IPS-18a (cell line): ENCODE measurements around the gene NGF.
"Not testable (repeated sequence)": the region's sequence is repeated elsewhere in the genome, so short reads cannot be mapped to it uniquely, and the experiment has no call there.

Experiments
- H3K27ac ChIP-seq: one replicate; pipeline ENCODE4 v1.5.1; 2013; ENCODE audit warnings: low read length
- H3K27me3 ChIP-seq: one replicate; pipeline ENCODE4 v1.6.1; 2013; ENCODE audit warnings: mild to moderate bottlenecking, low read length; ENCODE audit not compliant: control insufficient read depth, insufficient read depth
- H3K36me3 ChIP-seq: one replicate; pipeline ENCODE4 v1.6.1; 2013; ENCODE audit warnings: low read depth, low read length; ENCODE audit not compliant: control insufficient read depth
- H3K4me1 ChIP-seq: one replicate; pipeline ENCODE4 v1.6.1; 2013; ENCODE audit warnings: low read depth, low read length; ENCODE audit not compliant: control insufficient read depth
- H3K4me3 ChIP-seq: one replicate; pipeline ENCODE4 v1.5.1; 2013; ENCODE audit warnings: low read length
- H3K9ac ChIP-seq: one replicate; pipeline ENCODE4 v1.6.1; 2013; ENCODE audit warnings: mild to moderate bottlenecking, low read length, moderate library complexity
- H3K9me3 ChIP-seq: one replicate; pipeline ENCODE4 v1.6.1; 2013; ENCODE audit warnings: low read depth, low read length; ENCODE audit not compliant: control insufficient read depth

Gene NGF

GRCh38 chr1:115337633-115338456, at the start of gene NGF:
TSS of gene NGF (minus strand) at chr1:115338249. CDS start at chr1:115286795, 51,454 bp downstream.
- no peak within 1 kb of the TSS for H3K27ac ChIP-seq
- H3K9me3 ChIP-seq: no peaks in the 10 kb centered on the region
- H3K4me3 ChIP-seq: peak within 1 kb of the TSS; percentile 82
- H3K36me3 ChIP-seq: no peaks in the 10 kb centered on the region
- H3K4me1 ChIP-seq: peaks cover 5% of the 10 kb centered on the region
- H3K9ac ChIP-seq: peak within 1 kb of the TSS; percentile 19
- peaks cover 60% of the 10 kb centered on the region for H3K27me3 ChIP-seq

GRCh38 chr1:115383455-115383854, 45.4 kb upstream of the NGF start:
- not testable (repeated sequence) for H3K4me3 ChIP-seq, H3K36me3 ChIP-seq, H3K9ac ChIP-seq, H3K27me3 ChIP-seq, H3K4me1 ChIP-seq, H3K27ac ChIP-seq, H3K9me3 ChIP-seq

- no peak overlapping the region for H3K4me3 ChIP-seq
- no peaks in the 10 kb centered on the region for H3K27me3 ChIP-seq
- no peaks in the 10 kb centered on the region for H3K36me3 ChIP-seq
- no peaks in the 10 kb centered on the region for H3K9me3 ChIP-seq
- peaks cover 6% of the 10 kb centered on the region for H3K4me1 ChIP-seq
- no peak overlapping the region for H3K27ac ChIP-seq
- no peak overlapping the region for H3K9ac ChIP-seq
Measured at GRCh38 chr1:115379943-115380342, 41.9 kb upstream of the NGF start.

- no peaks in the 10 kb centered on the region for H3K36me3 ChIP-seq
- no peak overlapping the region for H3K9ac ChIP-seq
- no peak overlapping the region for H3K4me3 ChIP-seq
- no peak overlapping the region for H3K27ac ChIP-seq
- H3K9me3 ChIP-seq: no peaks in the 10 kb centered on the region
- H3K4me1 ChIP-seq: peaks cover 6% of the 10 kb centered on the region
- no peaks in the 10 kb centered on the region for H3K27me3 ChIP-seq
Measured at GRCh38 chr1:115377411-115377810, 39.4 kb upstream of the NGF start.

GRCh38 chr1:115374598-115374997, 36.5 kb upstream of the NGF start:
- no peak overlapping the region for H3K4me3 ChIP-seq
- H3K27me3 ChIP-seq: no peaks in the 10 kb centered on the region
- peaks cover 6% of the 10 kb centered on the region for H3K4me1 ChIP-seq
- no peak overlapping the region for H3K9ac ChIP-seq
- no peaks in the 10 kb centered on the region for H3K9me3 ChIP-seq
- no peak overlapping the region for H3K27ac ChIP-seq
- no peaks in the 10 kb centered on the region for H3K36me3 ChIP-seq

GRCh38 chr1:115373305-115373704, 35.3 kb upstream of the NGF start:
- Histone ChIP-seq H3K9ac (no peak overlapping the region), H3K27ac (no peak overlapping the region), H3K4me3 (no peak overlapping the region), H3K4me1 (peaks cover 6% of the 10 kb centered on the region), H3K36me3 (no peaks in the 10 kb centered on the region), H3K27me3 (no peaks in the 10 kb centered on the region), H3K9me3 (no peaks in the 10 kb centered on the region)

- Histone ChIP-seq H3K4me1 (no peaks in the 10 kb centered on the region), H3K9ac (no peak overlapping the region)
Measured at GRCh38 chr1:115365738-115366137, 27.7 kb upstream of the NGF start.

GRCh38 chr1:115364780-115365155, 26.7 kb upstream of the NGF start:
- no peaks in the 10 kb centered on the region for H3K9me3 ChIP-seq
- no peaks in the 10 kb centered on the region for H3K4me1 ChIP-seq
- no peak overlapping the region for H3K27ac ChIP-seq
- H3K27me3 ChIP-seq: no peaks in the 10 kb centered on the region
- no peak overlapping the region for H3K9ac ChIP-seq
- H3K36me3 ChIP-seq: no peaks in the 10 kb centered on the region
- H3K4me3 ChIP-seq: no peak overlapping the region

More at GRCh38 chr1:115365738-115366137, 27.7 kb upstream of the NGF start:
- H3K9me3 ChIP-seq: no peaks in the 10 kb centered on the region
- H3K36me3 ChIP-seq: no peaks in the 10 kb centered on the region
- H3K4me3 ChIP-seq: no peak overlapping the region
- H3K27ac ChIP-seq: no peak overlapping the region
- no peaks in the 10 kb centered on the region for H3K27me3 ChIP-seq

- Histone ChIP-seq H3K9me3 (no peaks in the 10 kb centered on the region), H3K27ac (no peak overlapping the region), H3K36me3 (no peaks in the 10 kb centered on the region), H3K4me1 (no peaks in the 10 kb centered on the region), H3K27me3 (no peaks in the 10 kb centered on the region), H3K9ac (no peak overlapping the region), H3K4me3 (no peak overlapping the region)
Measured at GRCh38 chr1:115364046-115364779, 26.2 kb upstream of the NGF start.

GRCh38 chr1:115363171-115363570, 25.1 kb upstream of the NGF start:
- no peak overlapping the region for H3K4me3 ChIP-seq
- no peaks in the 10 kb centered on the region for H3K36me3 ChIP-seq
- H3K27ac ChIP-seq: no peak overlapping the region

GRCh38 chr1:115360505-115361129, 22.6 kb upstream of the NGF start:
- H3K4me3 ChIP-seq, H3K27ac ChIP-seq, H3K4me1 ChIP-seq, H3K9ac ChIP-seq, H3K27me3 ChIP-seq, H3K9me3 ChIP-seq, H3K36me3 ChIP-seq: not testable (repeated sequence)

More at GRCh38 chr1:115363171-115363570, 25.1 kb upstream of the NGF start:
- no peaks in the 10 kb centered on the region for H3K27me3 ChIP-seq
- H3K9me3 ChIP-seq: no peaks in the 10 kb centered on the region
- no peaks in the 10 kb centered on the region for H3K4me1 ChIP-seq
- no peak overlapping the region for H3K9ac ChIP-seq
